ENCODE data around the gene HCRTR1.

GRCh38 chr1:31576743-31577455 is 40.6 kb upstream of the HCRTR1 start:
- no peak for TF ChIP-seq CTCF (conservative IDR thresholded peaks at IDR 0.05; ENCODE audit: low read depth, low read length)
- no peak for TF ChIP-seq EZH2 (IDR thresholded peaks at IDR 0.05; ENCODE audit: borderline replicate concordance, low read depth, low read length, poor library complexity, severe bottlenecking)

All from A673 (cell line).